HG03175 (cell line): ENCODE results near the gene TMOD1.
"Not testable (repeated sequence)": the region's sequence is repeated elsewhere in the genome, so short reads cannot be mapped to it uniquely, and the experiment has no call there.

Experiments
- ATAC-seq: cut with Tn5 transposase; IDR thresholded peaks from one replicate; pipeline ENCODE4 v1.9.1; 2021; ENCODE audit warnings: mild to moderate bottlenecking, moderate library complexity; ENCODE audit not compliant: unreplicated experiment

TMOD1 gene

GRCh38 chr9:97497558-97498375 lies 3.7 kb upstream of the TMOD1 start:
- ATAC-seq: not testable (repeated sequence)

DNA sequence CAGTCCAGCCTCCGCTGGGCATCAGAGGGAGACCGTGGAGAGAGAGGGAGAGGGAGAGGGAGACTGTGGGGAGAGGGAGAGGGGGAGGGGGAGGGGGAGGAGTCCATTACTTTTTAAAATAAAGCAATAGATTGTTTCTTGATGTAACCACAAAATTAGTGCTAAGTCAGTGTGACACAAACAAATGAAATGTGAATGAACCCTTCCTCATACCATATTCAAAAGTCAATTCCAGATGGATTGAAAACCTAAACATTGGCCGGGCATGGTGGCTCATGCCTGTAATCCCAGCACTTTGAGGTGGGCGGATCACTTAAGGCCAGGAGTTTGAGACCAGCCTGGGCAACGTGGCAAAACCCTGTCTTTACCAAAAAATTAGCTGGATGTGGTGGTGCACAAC lies 2.6 kb upstream of the TMOD1 start:
- not testable (repeated sequence) for ATAC-seq

DNA sequence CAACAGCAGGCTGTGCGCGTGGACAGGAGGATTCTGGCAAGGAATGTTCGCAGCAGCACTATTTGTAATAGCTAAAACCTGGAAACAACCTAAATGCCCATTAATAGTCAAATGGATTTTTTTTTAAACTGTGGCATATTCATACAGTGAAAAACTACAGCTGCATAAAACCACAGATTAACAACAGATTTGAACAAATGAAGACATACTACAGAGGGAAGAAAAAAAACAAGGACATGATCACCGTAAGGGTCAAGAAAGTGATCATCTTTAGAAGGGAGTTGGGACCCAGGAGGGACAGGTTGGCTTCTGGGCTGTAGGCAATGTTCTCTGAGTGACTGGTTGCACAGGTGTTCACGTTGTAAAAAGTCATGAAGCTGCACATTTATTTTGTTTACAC lies 1.2 kb upstream of the TMOD1 start:
- ATAC-seq: no peak

DNA sequence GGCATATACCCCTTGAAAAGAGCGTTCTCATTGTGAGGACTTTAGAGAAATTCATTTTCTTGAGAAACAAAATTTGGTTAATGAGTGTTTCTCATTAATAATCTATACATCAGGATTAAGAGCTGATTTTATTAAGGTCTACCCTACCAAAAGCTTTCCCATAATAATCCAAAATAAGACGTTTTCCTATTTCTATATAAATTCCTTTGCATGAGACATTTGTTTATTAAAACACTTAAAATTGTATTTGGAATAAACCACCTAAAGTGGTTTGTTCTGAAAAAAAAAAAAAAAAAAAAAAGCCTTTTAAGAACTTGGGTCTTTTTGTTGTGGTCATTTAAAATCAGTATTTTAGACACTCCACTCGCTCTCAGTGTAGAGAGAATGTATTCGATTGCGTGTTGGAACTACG lies 695 bp upstream of the TMOD1 start:
- ATAC-seq: no peak

DNA sequence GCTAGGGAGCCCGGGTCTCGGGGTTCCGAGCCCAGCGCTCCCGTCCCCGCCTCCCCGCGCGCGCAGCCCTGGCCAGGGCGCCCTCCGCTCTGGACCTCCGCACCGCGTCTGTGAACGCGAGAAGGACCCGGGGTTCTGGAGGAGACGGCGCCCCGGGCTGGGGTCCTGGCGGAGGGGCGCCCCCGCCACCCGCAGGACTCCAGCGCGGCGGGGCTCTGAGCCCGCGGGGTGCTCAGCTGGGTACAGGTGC lies 431 bp downstream of the TMOD1 start:
- ATAC-seq: peak; percentile 16

DNA sequence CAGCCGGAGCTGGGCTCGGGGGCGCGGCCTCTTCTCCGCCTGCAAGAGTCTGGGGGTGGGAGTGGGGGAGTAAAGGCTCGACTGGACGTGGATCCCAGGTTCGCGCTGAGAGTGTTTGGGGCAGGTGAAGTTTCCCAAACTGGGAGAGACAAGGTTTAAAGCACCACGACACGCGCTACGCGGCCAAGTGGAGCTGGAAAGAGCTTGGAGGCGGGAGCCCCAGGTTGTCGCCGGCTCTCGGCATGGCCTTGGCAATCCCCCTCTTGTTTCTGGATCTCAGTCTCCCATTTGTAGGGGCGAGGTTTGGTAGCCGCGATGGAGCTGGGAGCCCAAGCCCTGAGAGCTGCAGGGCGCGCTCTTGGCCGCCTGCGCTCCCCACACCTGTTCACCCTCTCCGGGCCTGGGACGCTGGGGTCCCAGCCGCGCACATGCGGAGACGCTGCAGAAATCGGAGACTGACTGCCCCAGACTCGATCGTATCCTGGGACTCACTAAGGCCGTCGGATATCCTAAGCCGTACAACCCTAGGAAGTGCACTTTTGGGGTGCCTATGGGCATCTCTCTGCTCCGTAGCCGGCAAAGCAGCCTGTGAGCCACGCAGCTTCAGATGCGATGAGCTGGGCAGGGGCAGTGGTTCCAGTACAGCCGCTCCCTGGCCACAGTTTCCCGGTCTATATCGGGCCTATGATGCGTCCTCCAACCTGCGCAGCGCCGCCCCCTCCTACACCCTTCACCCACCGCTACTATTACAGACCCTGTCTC lies 937 bp downstream of the TMOD1 start:
- ATAC-seq: no peak

GRCh38 chr9:97502984-97503861 lies 1.8 kb downstream of the TMOD1 start:
- ATAC-seq: no peak

DNA sequence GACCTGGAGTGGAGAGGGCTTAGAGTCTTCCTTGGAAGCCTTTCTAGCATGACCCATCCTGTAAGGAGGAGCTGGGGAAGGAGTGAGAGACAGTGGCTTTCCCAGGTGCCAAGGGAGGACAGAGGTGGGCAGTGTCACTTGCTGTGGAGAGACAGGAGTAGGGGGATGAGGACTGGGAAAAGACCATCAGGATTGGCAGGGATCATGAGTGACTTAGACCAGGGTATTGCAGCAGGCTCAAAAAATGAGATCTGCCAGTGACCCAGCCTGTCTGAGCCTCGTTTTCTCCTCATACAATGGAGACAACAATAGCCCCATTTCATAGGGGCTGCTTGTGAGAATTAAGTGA lies 2.4 kb downstream of the TMOD1 start:
- ATAC-seq: no peak

DNA sequence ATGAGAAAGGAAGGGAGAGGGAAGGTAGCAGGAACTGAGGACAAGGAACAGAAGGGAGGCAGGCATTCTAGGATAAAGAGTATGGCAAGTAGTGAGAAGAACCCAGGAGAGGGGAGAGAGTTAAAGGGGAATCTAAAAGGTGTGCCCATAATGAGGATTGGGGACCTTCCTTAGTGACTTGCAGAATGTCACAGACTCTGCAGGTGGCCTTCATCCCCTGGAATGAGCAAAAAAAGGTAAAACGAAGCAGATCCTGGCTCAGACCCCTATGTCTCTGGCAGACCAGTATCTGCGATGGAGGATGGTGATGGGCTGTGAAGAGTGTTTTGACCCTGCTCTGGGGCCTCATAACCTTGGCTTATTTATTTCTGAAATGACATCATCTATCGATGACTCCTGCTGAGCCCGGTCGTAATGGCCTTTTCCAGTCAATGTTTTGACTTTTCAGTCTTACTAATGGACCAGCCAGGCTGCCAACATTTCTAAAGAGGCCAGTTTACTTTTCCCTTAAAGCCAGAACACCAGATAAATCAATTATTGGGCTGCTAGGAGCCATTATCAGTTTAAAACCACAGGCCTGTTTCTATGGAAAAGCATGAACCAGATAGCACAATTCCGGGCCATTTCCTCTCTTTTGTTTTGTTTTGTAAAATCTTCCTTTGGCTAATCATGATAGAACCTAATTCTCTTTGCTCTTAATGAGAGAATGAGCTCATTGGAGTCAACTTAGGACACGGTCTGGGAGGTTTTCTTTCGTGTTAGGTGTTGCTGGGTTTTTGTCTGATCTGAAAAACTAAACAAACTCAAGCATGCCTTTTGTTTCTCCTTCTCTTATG lies 3.1 kb downstream of the TMOD1 start:
- no peak for ATAC-seq

DNA sequence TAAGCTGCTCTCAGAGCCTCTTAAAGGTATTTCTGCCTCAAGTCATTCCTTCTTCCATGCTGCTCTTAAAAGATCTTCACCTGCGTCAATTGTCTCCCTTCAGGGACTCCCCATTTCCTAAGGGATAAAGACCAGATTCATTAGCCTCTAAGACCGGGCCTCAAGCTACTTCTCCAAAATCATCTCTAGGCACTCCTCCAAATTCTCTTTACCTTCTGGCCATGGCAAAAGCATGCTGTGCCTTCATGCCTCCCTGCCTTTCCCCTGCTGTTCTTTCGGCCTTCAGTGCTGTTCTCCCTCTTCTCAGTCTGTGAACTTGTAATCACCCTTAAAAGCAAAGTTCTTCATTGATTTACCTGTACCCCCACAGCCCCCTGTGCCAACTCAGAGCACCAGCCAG lies 4.4 kb downstream of the TMOD1 start:
- ATAC-seq: no peak

DNA sequence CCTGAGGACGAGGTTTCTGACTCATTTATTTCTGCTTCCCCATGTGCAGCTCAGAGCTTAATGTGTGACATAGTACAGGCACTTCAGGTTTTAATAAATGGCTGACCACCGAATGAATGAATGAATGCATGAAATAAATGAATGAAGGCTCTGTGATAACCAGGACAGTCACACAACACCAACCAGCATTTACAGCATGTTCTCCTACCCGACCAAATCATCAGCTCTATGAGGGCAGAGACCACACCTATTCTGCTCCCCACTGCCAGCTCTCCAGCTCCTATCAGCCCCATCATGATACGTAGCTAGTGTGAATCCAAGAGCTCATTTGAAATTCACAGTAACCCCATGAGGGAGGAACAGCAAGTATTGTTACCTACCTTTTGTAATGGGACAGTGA lies 4.8 kb downstream of the TMOD1 start:
- ATAC-seq: no peak

DNA sequence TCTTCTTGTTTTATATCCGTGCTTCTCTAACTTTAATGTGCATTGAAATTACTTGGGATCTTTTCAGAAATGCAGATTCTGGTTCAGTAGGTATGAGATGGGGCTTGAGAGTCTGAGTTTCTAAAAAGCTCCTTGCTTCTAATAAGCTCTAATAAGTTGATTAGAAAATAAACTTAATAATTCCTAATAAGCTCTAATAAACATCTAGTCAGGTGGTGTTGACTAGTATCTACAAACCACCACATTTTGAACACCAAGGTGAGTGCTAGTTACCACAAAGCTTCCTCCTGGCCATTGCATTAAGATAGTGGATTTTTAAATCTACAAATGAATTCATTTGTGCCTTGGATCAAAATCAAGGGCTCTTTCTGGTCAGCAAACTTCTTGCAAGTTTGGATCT lies 5.3 kb downstream of the TMOD1 start:
- no peak for ATAC-seq

DNA sequence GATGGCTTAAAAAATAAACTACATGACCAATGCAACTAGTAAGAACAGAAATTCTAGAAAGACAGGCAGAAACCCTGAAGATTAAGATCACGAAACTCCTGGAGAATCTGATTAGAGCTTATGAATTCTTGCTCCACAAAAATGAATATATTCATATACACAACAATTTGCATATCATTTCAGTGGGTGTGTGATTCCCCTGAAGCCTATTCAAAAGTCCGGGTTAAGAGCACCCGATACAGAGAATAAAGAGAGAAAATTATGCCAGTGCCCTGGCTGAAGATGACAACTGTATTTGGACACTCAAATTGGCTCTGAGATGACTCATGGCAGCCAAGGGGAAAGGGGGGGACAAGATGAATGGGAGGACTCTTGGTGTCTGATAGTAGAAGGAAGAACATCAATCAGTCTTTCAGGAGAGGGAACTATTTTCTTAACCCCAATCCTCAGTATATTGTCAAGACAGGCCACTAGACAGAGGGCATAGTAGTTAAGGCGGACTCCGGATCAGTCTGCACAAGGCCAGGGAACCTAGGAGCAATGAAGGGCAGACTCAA lies 6.0 kb downstream of the TMOD1 start:
- no peak for ATAC-seq

DNA sequence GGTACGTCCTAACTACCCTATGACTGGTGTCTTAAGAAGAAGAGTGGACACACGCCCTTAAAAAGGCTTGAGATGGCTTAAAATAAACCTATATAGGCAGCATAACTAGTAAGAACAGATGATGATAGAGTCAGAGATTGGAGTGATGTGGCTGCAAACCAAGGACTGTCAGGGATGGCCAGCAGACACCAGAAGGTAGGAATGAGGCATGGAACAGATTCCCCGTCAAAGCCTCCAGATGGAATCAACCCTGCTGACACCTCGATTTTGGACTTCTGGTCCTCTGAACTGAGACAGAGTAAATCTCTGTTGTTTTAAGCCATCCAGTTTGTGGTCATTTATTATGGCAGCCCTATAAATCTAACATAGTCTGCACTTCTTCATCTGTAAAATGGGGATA lies 7.4 kb downstream of the TMOD1 start:
- ATAC-seq: no peak

GRCh38 chr9:97510797-97511654 lies 9.6 kb downstream of the TMOD1 start:
- ATAC-seq: no peak

- ATAC-seq: no peak
Observed at GRCh38 chr9:97511655-97512427, 10.4 kb downstream of the TMOD1 start.

DNA sequence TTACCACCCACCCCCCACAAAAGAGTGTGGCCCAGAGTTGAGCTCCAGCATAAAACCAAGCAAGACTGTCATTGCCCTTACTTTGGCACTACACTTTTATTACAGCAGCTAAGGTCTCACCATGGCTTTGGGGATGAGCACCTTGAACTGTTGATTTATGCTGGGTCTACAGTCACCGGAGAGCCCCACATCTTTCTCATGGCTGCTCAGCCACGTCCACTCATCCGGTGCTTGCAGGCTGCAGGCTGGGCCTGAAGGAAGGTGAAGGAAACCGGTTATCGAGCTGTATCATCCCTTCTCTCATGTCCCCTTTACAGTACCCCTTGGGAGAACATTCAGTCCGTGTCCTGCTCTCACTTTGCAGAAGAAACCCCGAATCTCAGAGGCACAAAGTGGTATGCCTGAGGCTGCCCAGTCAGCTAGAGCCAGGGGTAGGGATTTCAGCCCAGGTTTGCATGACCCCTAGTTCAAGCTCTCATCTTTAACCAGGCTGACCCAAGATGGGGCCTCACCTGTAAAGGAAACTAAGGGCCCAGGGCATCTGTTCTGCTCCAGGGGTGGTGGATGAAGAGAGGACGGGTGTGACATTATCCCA lies 11.6 kb downstream of the TMOD1 start:
- no peak for ATAC-seq

- ATAC-seq: no peak
Observed at GRCh38 chr9:97514531-97514930, 13.1 kb downstream of the TMOD1 start.

DNA sequence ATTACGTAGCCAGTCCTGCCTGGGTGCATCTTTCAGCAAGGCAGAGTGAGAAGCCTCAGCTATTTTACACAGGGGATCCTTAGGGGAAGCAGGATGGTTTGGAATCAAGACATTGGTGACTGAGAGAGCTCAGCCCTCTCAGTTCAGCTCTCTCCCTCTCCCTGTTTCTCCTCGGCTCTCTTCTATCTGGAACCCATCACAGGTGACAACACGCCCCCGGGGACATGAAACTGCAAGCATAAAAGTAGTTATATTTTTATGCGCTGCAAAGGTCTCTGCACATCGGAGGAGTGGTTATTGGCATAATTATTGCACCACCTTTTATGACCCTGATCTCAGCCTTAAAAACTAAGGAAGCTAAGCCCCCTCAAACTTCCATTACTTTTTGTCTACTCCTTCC lies 14.2 kb downstream of the TMOD1 start:
- ATAC-seq: no peak
